PFSK-1 (cell line): ENCODE measurements around the gene YIPF5.

Experiments used
- FOXP2 ChIP-seq: optimal IDR thresholded peaks from 2 replicates; pipeline ENCODE3; 2011; ENCODE audit warnings: borderline replicate concordance, control low read depth, inconsistent platforms; ENCODE audit not compliant: insufficient read depth; ENCODE audit errors: extremely low read length, extremely low read depth
- POLR2AphosphoS5 ChIP-seq: IDR thresholded peaks from 2 replicates; pipeline ENCODE4 v1.6.1; 2012; ENCODE audit warnings: low read depth, mild to moderate bottlenecking, control low read depth, low read length, moderate library complexity
- REST ChIP-seq, 2 experiments: IDR thresholded peaks; 2 replicates each; pipeline versions ENCODE4 v1.6.1 to v1.8.0; 2011 to 2012; ENCODE audit warnings: low read depth in 2 of 2, low read length in 2 of 2, control low read depth in 1 of 2, inconsistent platforms in 1 of 2, mild to moderate bottlenecking in 1 of 2, moderate library complexity in 1 of 2; ENCODE audit not compliant: insufficient read depth in 1 of 2
- SIN3A ChIP-seq: IDR thresholded peaks from 2 replicates; pipeline ENCODE4 v1.6.1; 2012; ENCODE audit warnings: mild to moderate bottlenecking, low read length, moderate library complexity, borderline replicate concordance; ENCODE audit not compliant: insufficient read depth
- TAF1 ChIP-seq: IDR thresholded peaks from 2 replicates; pipeline ENCODE4 v1.6.1; 2012; ENCODE audit warnings: low read length, control low read depth, borderline replicate concordance; ENCODE audit not compliant: insufficient read depth

Gene YIPF5

DNA sequence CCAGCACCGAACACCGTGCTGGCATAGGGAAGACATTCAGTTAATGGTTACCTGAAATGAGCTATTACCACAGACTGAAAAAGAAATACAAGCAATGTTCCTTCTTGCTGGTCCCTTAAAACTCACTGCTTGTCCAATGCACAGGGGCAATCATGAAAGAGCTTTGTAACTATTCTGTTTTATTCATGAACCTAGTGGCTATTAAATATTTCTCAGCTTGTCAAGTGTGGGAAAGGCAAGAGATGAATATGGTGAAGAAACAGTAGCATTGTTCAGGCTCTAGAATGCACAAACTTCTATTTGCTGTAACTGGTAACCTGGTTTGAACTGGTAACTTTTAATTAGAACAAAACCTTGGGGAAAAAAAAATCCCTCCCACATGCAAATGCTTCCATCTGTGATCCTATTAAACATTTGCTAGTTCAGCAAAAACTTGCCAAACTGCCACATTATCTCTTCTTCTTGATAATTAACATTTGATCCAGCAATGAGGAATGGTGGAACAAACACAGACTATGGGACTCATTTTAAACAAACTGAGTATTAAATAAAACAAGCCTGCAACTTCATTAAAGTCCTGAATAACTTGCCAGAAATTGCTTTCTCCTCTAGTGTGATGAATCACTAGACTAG lies 36.1 kb downstream of the YIPF5 start:
- TF ChIP-seq TAF1, result no peak
- no peak for TF ChIP-seq SIN3A
- no peak for TF ChIP-seq FOXP2
- no peak for TF ChIP-seq POLR2AphosphoS5
- no peak for TF ChIP-seq REST (IDR thresholded peaks at IDR 0.05; ENCODE audit: insufficient read depth in 1 of 2, low read depth in 2 of 2, low read length in 2 of 2)

DNA sequence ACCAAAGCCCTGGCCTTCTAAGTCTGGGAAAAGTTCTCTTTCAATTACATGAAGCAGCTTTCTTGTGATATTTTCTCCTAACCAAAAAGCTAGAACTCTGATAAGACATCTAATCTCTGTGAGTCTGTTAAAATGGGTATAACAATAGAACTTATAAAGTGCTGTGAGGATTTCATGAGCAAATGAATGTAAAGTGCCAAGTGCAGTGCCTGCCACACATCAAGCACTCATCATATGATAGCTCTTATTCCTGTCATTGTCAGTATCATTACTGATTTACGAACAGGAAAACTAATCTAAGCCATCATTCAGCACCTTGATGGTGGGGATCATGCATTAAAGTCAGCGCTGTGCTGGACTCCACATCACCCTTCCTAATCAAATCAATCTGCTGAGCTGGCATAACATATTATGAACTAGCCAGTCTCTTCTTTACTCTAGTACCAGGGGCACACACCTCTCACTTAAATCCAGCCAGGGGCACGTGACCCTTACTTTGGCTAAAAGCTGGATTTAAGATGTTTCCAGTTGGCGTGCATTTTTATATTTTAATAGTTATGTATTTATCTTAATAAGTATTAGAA lies 37.3 kb downstream of the YIPF5 start:
- TF ChIP-seq FOXP2, result no peak
- TF ChIP-seq SIN3A, result no peak
- TF ChIP-seq TAF1, result no peak
- TF ChIP-seq POLR2AphosphoS5, result no peak
- no peak for TF ChIP-seq REST (IDR thresholded peaks at IDR 0.05; ENCODE audit: insufficient read depth in 1 of 2, low read depth in 2 of 2, low read length in 2 of 2)

DNA sequence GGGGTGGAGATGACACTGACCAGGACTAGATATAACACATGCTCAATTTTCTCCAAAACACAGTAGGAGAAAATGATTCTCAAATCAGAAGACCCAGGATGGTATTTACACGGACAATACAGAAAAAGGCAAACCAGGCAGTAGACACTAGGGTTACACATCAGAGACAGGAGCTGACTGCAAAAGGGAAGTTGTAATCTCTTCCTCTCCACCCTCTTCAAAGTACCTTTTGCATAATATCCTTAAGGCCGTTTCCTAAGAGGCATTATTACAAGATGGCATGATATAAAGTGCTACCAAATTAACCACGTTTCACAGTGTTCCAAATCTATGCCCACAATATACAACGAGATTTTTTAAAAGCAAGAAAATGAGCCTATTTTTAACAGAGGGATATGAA lies 39.2 kb downstream of the YIPF5 start:
- TF ChIP-seq REST (IDR thresholded peaks at IDR 0.05; ENCODE audit: insufficient read depth in 1 of 2, low read depth in 2 of 2, low read length in 2 of 2) (no peak), POLR2AphosphoS5 (no peak), SIN3A (no peak), TAF1 (no peak), FOXP2 (no peak)

DNA sequence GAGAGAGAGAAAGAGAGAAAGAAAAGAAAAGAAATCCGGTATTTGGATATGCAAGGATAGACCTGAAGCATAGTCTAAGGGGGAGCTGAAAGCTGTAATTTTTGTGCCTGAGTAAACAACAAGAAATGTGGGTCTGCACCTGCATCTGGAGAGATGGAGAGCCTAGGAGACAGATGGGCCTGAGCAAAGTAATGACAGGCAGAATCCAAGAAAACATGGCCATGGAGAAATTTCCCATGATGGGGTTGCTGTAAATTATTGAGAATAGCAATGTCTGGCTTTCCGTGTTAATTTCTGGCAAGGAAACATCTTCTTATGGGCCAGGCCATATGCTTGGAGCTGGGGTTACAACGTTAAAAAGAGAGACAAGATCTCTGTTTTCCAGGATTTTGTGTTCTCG lies 40.2 kb downstream of the YIPF5 start:
- TF ChIP-seq TAF1, result no peak
- no peak for TF ChIP-seq SIN3A
- no peak for TF ChIP-seq POLR2AphosphoS5
- no peak for TF ChIP-seq FOXP2
- TF ChIP-seq REST (IDR thresholded peaks at IDR 0.05; ENCODE audit: insufficient read depth in 1 of 2, low read depth in 2 of 2, low read length in 2 of 2), result no peak

DNA sequence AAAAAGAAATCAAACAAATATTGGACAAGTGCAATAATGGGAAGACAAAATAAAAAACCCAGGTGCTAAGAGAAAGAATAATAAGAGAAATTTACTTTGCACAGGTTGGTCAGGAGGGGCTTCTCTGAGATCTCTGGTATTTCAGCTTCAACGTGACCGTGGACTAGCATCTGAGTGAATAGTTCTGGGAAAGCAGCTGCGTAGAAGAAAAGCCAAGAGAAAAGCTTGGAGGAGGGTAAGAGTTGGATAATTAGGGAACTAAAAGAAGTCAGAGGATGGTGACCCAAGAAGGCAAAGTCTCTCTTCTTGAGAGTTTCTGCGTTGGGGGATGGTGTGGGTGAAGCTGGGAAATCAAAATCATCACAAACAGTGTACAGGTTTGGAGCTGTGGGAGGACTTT lies 41.6 kb downstream of the YIPF5 start:
- TF ChIP-seq FOXP2, result no peak
- TF ChIP-seq SIN3A, result no peak
- no peak for TF ChIP-seq REST (IDR thresholded peaks at IDR 0.05; ENCODE audit: insufficient read depth in 1 of 2, low read depth in 2 of 2, low read length in 2 of 2)
- no peak for TF ChIP-seq POLR2AphosphoS5
- no peak for TF ChIP-seq TAF1
